Loucy (cell line): ENCODE results near the gene CENPP.

ENCODE experiments used
- H2AFZ ChIP-seq: fragments of 200-600 bp; sonication (generic); 2 replicates; pipeline ENCODE4 v1.6.0; 2016; ENCODE audit warnings: antibody characterized with exemption, mild to moderate bottlenecking, low read length, moderate library complexity
- H3F3A ChIP-seq: fragments of 200-600 bp; 2 replicates; pipeline ENCODE4 v1.6.0; 2016; ENCODE audit warnings: antibody characterized with exemption, low read depth, mild to moderate bottlenecking
- H3K27me3 ChIP-seq: fragments of 200-600 bp; sonication (generic); 2 replicates; pipeline ENCODE4 v1.6.1; 2014; ENCODE audit warnings: low read length, mild to moderate bottlenecking; ENCODE audit not compliant: insufficient read depth, poor library complexity, severe bottlenecking
- H3K36me3 ChIP-seq: fragments of 200-600 bp; sonication (generic); 2 replicates; pipeline ENCODE4 v1.6.1; 2016; ENCODE audit warnings: low read length; ENCODE audit not compliant: insufficient read depth
- H3K4me1 ChIP-seq: fragments of 200-600 bp; sonication (generic); 2 replicates; pipeline ENCODE4 v1.5.1; 2014; ENCODE audit warnings: low read length, mild to moderate bottlenecking; ENCODE audit not compliant: insufficient read depth, poor library complexity, severe bottlenecking
- H3K4me2 ChIP-seq: fragments of 200-600 bp; sonication (generic); 2 replicates; pipeline ENCODE4 v1.6.0; 2014; ENCODE audit warnings: antibody characterized with exemption, low read length, low read depth, mild to moderate bottlenecking; ENCODE audit not compliant: poor library complexity, severe bottlenecking
- H3K4me3 ChIP-seq: fragments of 200-600 bp; sonication (generic); 2 replicates; pipeline ENCODE4 v1.5.1; 2014; ENCODE audit warnings: low read length, mild to moderate bottlenecking, mixed read lengths; ENCODE audit not compliant: poor library complexity, severe bottlenecking
- H3K79me2 ChIP-seq: fragments of 200-600 bp; sonication (generic); 2 replicates; pipeline ENCODE4 v1.6.1; 2014; ENCODE audit warnings: low read length; ENCODE audit not compliant: insufficient read depth
- H3K9ac ChIP-seq: fragments of 200-600 bp; sonication (generic); 2 replicates; pipeline ENCODE4 v1.6.0; 2014; ENCODE audit warnings: mild to moderate bottlenecking, low read depth, low read length, moderate library complexity; ENCODE audit not compliant: poor library complexity, severe bottlenecking
- H3K9me2 ChIP-seq: fragments of 200-600 bp; sonication (generic); replicated peaks from 2 replicates; pipeline ENCODE4 v1.6.1; 2016; ENCODE audit warnings: low read depth, low read length, mixed read lengths
- H3K9me3 ChIP-seq: fragments of 200-600 bp; sonication (generic); 2 replicates; pipeline ENCODE4 v1.6.1; 2014; ENCODE audit warnings: mild to moderate bottlenecking, antibody characterized with exemption, low read length, low read depth; ENCODE audit not compliant: insufficient read depth
- H4K20me1 ChIP-seq: fragments of 200-600 bp; sonication (generic); 2 replicates; pipeline ENCODE4 v1.6.0; 2014; ENCODE audit warnings: antibody characterized with exemption, low read length, mild to moderate bottlenecking; ENCODE audit not compliant: insufficient read depth, poor library complexity, severe bottlenecking
- EZH2phosphoT487 ChIP-seq: fragments of 200-600 bp; IDR thresholded peaks from 2 replicates; pipeline ENCODE4 v1.6.1; 2018; ENCODE audit warnings: antibody characterized with exemption, mild to moderate bottlenecking, moderate library complexity, borderline replicate concordance
- TF ChIP-seq, protein P1 (sequence below): fragments of 200-600 bp; sonication (generic); conservative IDR thresholded peaks from 2 replicates; pipeline ENCODE4 v1.5.1; 2014; ENCODE audit warnings: mild to moderate bottlenecking, antibody characterized with exemption, low read length

Gene CENPP

DNA sequence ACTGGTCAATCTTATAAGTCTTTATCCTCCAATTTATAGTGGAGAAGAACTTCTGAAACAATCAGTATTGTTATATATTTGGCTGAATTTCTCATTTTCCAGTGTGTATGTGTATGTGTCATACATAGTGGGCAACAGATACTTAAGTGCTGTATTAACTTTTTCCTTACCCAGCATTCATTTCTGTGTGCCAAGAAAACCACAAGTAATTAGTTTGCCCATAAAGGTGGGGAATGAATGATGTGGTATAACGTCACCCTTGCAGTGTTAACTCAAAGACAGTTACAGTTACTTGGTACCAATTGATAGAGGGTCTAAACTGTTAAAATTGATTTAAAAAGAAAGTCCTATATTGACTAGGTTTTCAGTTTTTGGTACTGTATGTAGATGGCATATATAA is 76.6 kb downstream of the CENPP start:
- H3K9me3 ChIP-seq: no peaks in the 10 kb centered on the region
- no peaks in the 10 kb centered on the region for H3K27me3 ChIP-seq
- peak overlapping the region; percentile 75 for H3K4me3 ChIP-seq
- peak overlapping the region; percentile 78 for H3K9ac ChIP-seq
- no peak for TF ChIP-seq EZH2phosphoT487
- peak overlapping the region; percentile 84 for H3K4me2 ChIP-seq
- H2AFZ ChIP-seq: no peak overlapping the region
- peaks cover 4% of the 10 kb centered on the region; the same call in 1 of the 2 replicates for H3K36me3 ChIP-seq
- H3F3A ChIP-seq: peaks cover 5% of the 10 kb centered on the region; the same call in 1 of the 2 replicates
- H3K4me1 ChIP-seq: peaks cover 63% of the 10 kb centered on the region
- peaks cover 79% of the 10 kb centered on the region for H3K79me2 ChIP-seq
- H4K20me1 ChIP-seq: no peaks in the 10 kb centered on the region
- no peaks in the 10 kb centered on the region for H3K9me2 ChIP-seq

DNA sequence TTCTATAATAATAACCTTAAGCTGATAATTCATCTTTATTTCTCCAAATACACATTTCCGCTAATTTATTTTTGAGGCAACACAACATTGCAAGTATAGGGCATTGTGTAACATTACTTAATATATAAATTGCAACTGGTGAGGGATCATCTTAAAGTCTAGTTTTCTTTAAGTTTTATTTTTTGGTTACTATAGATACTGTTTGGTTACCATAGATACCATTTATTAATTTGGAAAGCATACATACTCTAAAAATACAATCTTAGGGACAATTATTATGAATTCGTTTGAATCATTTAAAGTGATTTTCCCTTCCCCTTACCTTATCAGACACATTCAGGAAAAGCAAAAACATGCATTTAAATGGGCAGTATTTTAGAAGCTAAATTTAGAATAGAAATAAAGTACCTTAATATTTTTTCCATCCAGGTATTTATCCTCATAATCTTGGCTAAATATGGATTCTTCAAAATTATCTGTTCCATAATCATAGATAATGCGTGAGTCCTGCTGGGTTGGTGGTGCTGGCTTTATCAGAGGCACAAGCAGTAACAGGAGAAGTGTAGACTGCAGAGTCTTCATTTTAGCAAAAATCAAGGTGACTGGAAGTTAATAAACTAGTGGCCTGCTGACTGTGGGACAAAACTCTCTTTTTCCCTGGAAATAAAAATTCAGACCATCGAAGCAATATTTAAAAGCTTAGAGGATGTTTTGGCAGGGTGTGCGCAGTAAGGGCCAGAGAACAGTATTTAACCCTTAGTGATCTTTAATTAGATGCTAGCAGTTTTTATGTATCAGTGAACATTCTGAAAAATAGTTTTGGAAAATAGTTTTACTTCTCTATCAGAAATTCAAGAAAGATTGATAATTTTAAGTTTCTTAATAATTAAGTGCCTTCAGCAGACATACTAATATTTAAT is 77.3 kb downstream of the CENPP start:
- peaks cover 65% of the 10 kb centered on the region for H3K4me1 ChIP-seq
- peak overlapping the region; percentile 78 for H3K9ac ChIP-seq
- no peaks in the 10 kb centered on the region for H4K20me1 ChIP-seq
- peak overlapping the region; percentile 84 for H3K4me2 ChIP-seq
- H3K9me2 ChIP-seq: no peaks in the 10 kb centered on the region
- H3K9me3 ChIP-seq: no peaks in the 10 kb centered on the region
- no peak overlapping the region for H2AFZ ChIP-seq
- TF ChIP-seq, protein P1, sequence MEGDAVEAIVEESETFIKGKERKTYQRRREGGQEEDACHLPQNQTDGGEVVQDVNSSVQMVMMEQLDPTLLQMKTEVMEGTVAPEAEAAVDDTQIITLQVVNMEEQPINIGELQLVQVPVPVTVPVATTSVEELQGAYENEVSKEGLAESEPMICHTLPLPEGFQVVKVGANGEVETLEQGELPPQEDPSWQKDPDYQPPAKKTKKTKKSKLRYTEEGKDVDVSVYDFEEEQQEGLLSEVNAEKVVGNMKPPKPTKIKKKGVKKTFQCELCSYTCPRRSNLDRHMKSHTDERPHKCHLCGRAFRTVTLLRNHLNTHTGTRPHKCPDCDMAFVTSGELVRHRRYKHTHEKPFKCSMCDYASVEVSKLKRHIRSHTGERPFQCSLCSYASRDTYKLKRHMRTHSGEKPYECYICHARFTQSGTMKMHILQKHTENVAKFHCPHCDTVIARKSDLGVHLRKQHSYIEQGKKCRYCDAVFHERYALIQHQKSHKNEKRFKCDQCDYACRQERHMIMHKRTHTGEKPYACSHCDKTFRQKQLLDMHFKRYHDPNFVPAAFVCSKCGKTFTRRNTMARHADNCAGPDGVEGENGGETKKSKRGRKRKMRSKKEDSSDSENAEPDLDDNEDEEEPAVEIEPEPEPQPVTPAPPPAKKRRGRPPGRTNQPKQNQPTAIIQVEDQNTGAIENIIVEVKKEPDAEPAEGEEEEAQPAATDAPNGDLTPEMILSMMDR: no peak
- no peak for TF ChIP-seq EZH2phosphoT487
- no peaks in the 10 kb centered on the region for H3K36me3 ChIP-seq
- H3K4me3 ChIP-seq: peak overlapping the region; percentile 75
- no peaks in the 10 kb centered on the region for H3K27me3 ChIP-seq
- peaks cover 80% of the 10 kb centered on the region for H3K79me2 ChIP-seq
- peaks cover 5% of the 10 kb centered on the region; the same call in 1 of the 2 replicates for H3F3A ChIP-seq

DNA sequence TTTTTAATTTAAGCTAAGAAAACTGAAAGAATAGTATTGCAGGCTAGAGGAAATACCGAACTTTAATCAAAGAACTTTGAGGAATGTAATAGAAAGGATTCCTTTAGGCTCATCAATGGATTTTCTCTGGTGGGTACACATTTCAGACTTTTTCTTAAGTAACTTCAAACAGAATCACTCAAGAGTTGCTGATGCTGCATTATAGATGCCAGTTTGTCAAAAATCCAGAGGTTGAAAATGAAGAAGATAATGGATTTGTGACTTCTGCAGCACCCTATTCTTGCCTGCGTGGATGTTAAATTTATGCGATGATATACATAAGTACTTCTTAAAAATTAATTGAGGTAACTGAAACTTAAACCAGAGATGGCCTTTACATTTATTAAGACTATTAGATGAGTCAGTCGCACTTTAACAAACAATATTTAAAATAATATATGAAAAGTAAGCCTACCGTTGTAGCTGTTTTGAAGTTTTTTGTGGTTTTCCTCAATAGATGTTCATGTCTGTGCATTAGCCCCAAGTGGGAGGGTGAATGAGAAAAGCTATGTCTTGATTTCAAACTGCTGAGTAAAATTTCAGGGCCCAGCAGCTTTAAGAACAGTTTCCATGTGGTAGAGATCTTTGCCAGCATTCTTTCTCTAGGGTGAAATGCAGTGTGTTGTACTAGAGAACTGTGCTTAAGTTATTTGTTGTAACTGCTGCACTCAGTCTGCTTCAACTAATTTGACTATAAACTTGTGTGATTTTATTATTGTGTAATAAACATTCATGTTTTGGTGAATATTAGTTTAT is 78.5 kb downstream of the CENPP start, which contains the start of gene OGN:
Gene OGN, minus strand, starts transcription at position 537 of the 795 bp plus-strand sequence. CDS start 1,171 bp downstream, outside the sequence.
- Histone ChIP-seq H3K4me1 (peaks cover 65% of the 10 kb centered on the region), H3K36me3 (no peaks in the 10 kb centered on the region), H3K9ac (peak within 1 kb of the TSS; percentile 78), H3K4me3 (peak within 1 kb of the TSS; percentile 75), H3K9me2 (no peaks in the 10 kb centered on the region), H3K79me2 (peaks cover 83% of the 10 kb centered on the region), H4K20me1 (no peaks in the 10 kb centered on the region), H3K27me3 (no peaks in the 10 kb centered on the region), H3K4me2 (peak within 1 kb of the TSS; percentile 84), H3F3A (peaks cover 5% of the 10 kb centered on the region; the same call in 1 of the 2 replicates), H3K9me3 (no peaks in the 10 kb centered on the region), H2AFZ (peak within 1 kb of the TSS; percentile 16; the same call in 1 of the 2 replicates)
- no peak for TF ChIP-seq EZH2phosphoT487
- TF ChIP-seq, protein P1: no peak
